NCI-H510A (cell line): Measurements from ENCODE around the gene AURKB.
"Not testable (repeated sequence)": the region's sequence is repeated elsewhere in the genome, so short reads cannot be mapped to it uniquely, and the experiment has no call there.

Experiments used
- DNase-seq: peaks from one replicate; lab custom pipeline; 2025; lab: John Stamatoyannopoulos, UW

Gene AURKB

GRCh38 chr17:8187517-8188262 is 22.7 kb downstream of the AURKB start:
- DNase-seq: peak; percentile 92

- DNase-seq: peak; percentile 83
Measured at GRCh38 chr17:8186787-8187516, 23.4 kb downstream of the AURKB start.

GRCh38 chr17:8186446-8186786 is 24.0 kb downstream of the AURKB start:
- DNase-seq: no peak

GRCh38 chr17:8185582-8186445 is 24.6 kb downstream of the AURKB start:
- peak; percentile 34 for DNase-seq

GRCh38 chr17:8176998-8177731 is 33.2 kb downstream of the AURKB start:
- DNase-seq: no peak

- DNase-seq: peak; percentile 78
Measured at GRCh38 chr17:8176197-8176940, 34.0 kb downstream of the AURKB start, which contains the start of gene TMEM107. Gene TMEM107 (minus strand): TSS chr17:8176380. CDS start chr17:8176286, 94 bp downstream.

- no peak for DNase-seq
Measured at GRCh38 chr17:8175795-8176196, 34.6 kb downstream of the AURKB start.

GRCh38 chr17:8173871-8174322 is 36.5 kb downstream of the AURKB start:
- peak; percentile 31 for DNase-seq

- DNase-seq: peak; percentile 81
Measured at GRCh38 chr17:8173056-8173870, 37.1 kb downstream of the AURKB start.

GRCh38 chr17:8170186-8170585 is 40.2 kb downstream of the AURKB start:
- DNase-seq: not testable (repeated sequence)

- DNase-seq: no peak
Measured at GRCh38 chr17:8167526-8167925, 42.8 kb downstream of the AURKB start.

- no peak for DNase-seq
Measured at GRCh38 chr17:8166731-8167130, 43.6 kb downstream of the AURKB start.

- no peak for DNase-seq
Measured at GRCh38 chr17:8164815-8165131, 45.6 kb downstream of the AURKB start.

- peak; percentile 36 for DNase-seq
Measured at GRCh38 chr17:8163978-8164814, 46.2 kb downstream of the AURKB start.

GRCh38 chr17:8162997-8163977 is 47.1 kb downstream of the AURKB start:
- DNase-seq: no peak

GRCh38 chr17:8162233-8162996 is 48.0 kb downstream of the AURKB start, which contains the start of gene VAMP2:
Gene VAMP2 (minus strand): TSS chr17:8162948. CDS start chr17:8162879, 69 bp downstream.
- peak; percentile 42 for DNase-seq
